Choroid plexus epithelial cell (primary cell): ENCODE measurements around the gene UBE3A.
"Not testable (repeated sequence)": the region's sequence is repeated elsewhere in the genome, so short reads cannot be mapped to it uniquely, and the experiment has no call there.

ENCODE experiments used
- DNase-seq: peaks from one replicate; pipeline ENCODE4 v3.0.0-alpha.2; 2010; ENCODE audit warnings: low read depth
- H3K4me3 ChIP-seq: 2 replicates; pipeline ENCODE4 v1.5.1; 2011; ENCODE audit warnings: low read depth, mild to moderate bottlenecking, control low read depth, low read length, moderate library complexity
- TF ChIP-seq, protein P1 (sequence below): conservative IDR thresholded peaks from 2 replicates; pipeline ENCODE4 v1.5.1; 2011; ENCODE audit warnings: low read depth, mild to moderate bottlenecking, control low read depth, inconsistent platforms, low read length, moderate library complexity

Gene UBE3A

GRCh38 chr15:25417604-25418003, 21.2 kb downstream of the UBE3A start:
- TF ChIP-seq, protein P1, sequence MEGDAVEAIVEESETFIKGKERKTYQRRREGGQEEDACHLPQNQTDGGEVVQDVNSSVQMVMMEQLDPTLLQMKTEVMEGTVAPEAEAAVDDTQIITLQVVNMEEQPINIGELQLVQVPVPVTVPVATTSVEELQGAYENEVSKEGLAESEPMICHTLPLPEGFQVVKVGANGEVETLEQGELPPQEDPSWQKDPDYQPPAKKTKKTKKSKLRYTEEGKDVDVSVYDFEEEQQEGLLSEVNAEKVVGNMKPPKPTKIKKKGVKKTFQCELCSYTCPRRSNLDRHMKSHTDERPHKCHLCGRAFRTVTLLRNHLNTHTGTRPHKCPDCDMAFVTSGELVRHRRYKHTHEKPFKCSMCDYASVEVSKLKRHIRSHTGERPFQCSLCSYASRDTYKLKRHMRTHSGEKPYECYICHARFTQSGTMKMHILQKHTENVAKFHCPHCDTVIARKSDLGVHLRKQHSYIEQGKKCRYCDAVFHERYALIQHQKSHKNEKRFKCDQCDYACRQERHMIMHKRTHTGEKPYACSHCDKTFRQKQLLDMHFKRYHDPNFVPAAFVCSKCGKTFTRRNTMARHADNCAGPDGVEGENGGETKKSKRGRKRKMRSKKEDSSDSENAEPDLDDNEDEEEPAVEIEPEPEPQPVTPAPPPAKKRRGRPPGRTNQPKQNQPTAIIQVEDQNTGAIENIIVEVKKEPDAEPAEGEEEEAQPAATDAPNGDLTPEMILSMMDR, result no peak
- no peak for DNase-seq
- H3K4me3 ChIP-seq, result no peak overlapping the region

DNA sequence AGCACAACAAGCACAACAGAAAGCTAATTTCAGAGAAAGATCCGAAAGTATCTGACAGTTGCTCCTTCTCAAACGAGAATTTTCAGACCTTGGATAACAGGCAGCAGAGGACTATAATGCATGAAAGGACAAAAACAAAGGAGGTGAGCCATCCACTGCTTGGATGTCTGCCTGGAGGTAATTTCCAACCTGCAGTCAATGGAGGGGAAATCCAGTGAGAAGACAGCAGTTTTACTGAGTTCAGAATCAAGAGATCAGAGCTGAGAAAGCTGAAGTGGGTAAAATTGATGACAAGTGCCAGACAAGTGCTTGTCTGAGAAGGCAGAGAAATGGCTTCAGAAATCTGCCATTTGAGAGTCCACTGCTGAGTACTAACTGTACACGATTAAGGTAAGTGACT, 22.1 kb downstream of the UBE3A start:
- no peak overlapping the region for H3K4me3 ChIP-seq
- DNase-seq, result no peak
- TF ChIP-seq, protein P1, result no peak

DNA sequence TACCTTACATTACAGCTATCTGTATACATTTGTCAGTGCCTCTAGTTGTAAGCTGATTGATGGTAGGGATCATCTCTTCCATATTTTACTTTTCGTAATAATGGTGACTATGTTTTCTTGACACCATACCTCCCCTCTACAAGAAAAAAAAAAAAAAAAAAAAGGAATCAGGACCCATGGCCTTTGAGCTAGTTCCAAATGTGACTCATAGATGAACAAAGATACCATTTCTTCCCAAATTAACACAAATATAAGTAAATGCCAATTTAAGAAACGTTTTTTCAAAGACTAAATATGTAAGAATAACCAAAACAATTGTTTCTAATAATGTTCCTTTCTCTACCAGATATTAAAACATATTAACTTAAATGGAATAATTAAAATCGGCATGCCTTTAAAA, 23.1 kb downstream of the UBE3A start:
- no peak overlapping the region for H3K4me3 ChIP-seq
- no peak for DNase-seq
- TF ChIP-seq, protein P1, result no peak

GRCh38 chr15:25415217-25415616, 23.6 kb downstream of the UBE3A start:
- TF ChIP-seq, protein P1, result no peak
- no peak for DNase-seq

GRCh38 chr15:25410649-25411048, 28.2 kb downstream of the UBE3A start:
- TF ChIP-seq, protein P1, result no peak
- DNase-seq, result peak; percentile 68

More at GRCh38 chr15:25415217-25415616, 23.6 kb downstream of the UBE3A start:
- no peak overlapping the region for H3K4me3 ChIP-seq

GRCh38 chr15:25409731-25410130, 29.1 kb downstream of the UBE3A start:
- DNase-seq, H3K4me3 ChIP-seq: not testable (repeated sequence)

More at GRCh38 chr15:25410649-25411048, 28.2 kb downstream of the UBE3A start:
- H3K4me3 ChIP-seq, result no peak overlapping the region

GRCh38 chr15:25408929-25409328, 29.9 kb downstream of the UBE3A start:
- TF ChIP-seq, protein P1, result no peak
- H3K4me3 ChIP-seq, result no peak overlapping the region
- no peak for DNase-seq
